Retinal pigment epithelial cell (primary cell): Measurements from ENCODE around the gene STX12.

Source experiments
- DNase-seq: peaks from one replicate; pipeline ENCODE4 v3.0.0-alpha.2; 2010; ENCODE audit warnings: low read depth
- H3K4me3 ChIP-seq: 2 replicates; pipeline ENCODE4 v1.5.1; 2011; ENCODE audit warnings: mild to moderate bottlenecking, low read length, control low read depth, moderate library complexity
- TF ChIP-seq, protein P1 (sequence below): conservative IDR thresholded peaks from 2 replicates; pipeline ENCODE4 v1.5.1; 2011; ENCODE audit warnings: low read depth, low read length, control low read depth, inconsistent platforms

Gene STX12

GRCh38 chr1:27741121-27741520, 31.9 kb upstream of the STX12 start:
- H3K4me3 ChIP-seq, result no peak overlapping the region
- TF ChIP-seq, protein P1, sequence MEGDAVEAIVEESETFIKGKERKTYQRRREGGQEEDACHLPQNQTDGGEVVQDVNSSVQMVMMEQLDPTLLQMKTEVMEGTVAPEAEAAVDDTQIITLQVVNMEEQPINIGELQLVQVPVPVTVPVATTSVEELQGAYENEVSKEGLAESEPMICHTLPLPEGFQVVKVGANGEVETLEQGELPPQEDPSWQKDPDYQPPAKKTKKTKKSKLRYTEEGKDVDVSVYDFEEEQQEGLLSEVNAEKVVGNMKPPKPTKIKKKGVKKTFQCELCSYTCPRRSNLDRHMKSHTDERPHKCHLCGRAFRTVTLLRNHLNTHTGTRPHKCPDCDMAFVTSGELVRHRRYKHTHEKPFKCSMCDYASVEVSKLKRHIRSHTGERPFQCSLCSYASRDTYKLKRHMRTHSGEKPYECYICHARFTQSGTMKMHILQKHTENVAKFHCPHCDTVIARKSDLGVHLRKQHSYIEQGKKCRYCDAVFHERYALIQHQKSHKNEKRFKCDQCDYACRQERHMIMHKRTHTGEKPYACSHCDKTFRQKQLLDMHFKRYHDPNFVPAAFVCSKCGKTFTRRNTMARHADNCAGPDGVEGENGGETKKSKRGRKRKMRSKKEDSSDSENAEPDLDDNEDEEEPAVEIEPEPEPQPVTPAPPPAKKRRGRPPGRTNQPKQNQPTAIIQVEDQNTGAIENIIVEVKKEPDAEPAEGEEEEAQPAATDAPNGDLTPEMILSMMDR, result no peak
- DNase-seq, result no peak

GRCh38 chr1:27744556-27744955, 28.5 kb upstream of the STX12 start:
- TF ChIP-seq, protein P1, result no peak
- no peak for DNase-seq
- no peak overlapping the region for H3K4me3 ChIP-seq

- TF ChIP-seq, protein P1, result no peak
- DNase-seq, result no peak
- no peak overlapping the region for H3K4me3 ChIP-seq
Measured at GRCh38 chr1:27745466-27745865, 27.6 kb upstream of the STX12 start.

DNA sequence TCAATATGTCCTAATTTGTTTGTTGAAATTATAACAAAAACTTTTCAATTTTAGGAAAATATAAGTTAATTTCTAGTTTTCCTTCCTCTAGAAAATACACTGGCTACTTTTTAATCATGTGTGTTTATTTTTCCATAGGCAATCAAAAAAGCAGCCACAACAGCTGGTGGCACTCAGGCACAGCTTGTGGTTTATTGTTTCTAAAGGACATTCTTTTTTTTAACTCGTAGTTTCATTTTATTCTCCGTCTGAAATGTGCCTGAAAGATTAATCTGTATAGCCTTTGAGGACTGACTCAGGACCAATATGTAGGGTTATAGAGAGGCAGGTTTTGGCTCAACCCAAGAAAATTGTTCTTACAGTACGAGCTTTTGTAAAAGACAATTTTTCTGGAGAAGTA, 20.7 kb upstream of the STX12 start:
- no peak overlapping the region for H3K4me3 ChIP-seq
- no peak for DNase-seq
- TF ChIP-seq, protein P1, result no peak

DNA sequence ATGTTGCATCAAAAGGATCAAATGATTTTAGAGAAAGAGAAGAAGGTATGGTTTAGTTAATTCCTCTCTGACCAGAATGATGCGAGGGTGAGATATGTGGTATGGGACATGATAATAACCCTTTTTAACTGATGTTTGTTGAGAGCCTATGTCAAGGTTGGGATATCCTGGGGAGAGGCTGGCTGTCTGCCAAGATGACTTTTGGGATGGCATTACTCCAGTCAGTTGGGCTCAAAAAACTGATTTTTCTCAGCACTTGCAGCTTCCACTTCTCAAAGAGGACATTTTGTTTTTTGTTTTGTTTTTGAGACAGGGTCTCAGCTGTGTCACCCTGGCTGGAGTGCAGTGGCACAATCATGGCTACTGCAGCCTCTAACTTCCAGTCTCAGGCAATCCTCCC, 17.7 kb upstream of the STX12 start:
- DNase-seq, result no peak
- H3K4me3 ChIP-seq, result no peak overlapping the region
- TF ChIP-seq, protein P1, result no peak

GRCh38 chr1:27755865-27756264, 17.2 kb upstream of the STX12 start:
- no peak for DNase-seq
- TF ChIP-seq, protein P1, result no peak
- H3K4me3 ChIP-seq, result no peak overlapping the region

GRCh38 chr1:27759236-27759635, 13.8 kb upstream of the STX12 start:
- H3K4me3 ChIP-seq, result no peak overlapping the region
- TF ChIP-seq, protein P1, result no peak

More at GRCh38 chr1:27759236-27759635, 13.8 kb upstream of the STX12 start:
- no peak for DNase-seq
